AG09319 (cell line): ENCODE results near the gene RGPD8.

Source experiments
- DNase-seq: peaks from one replicate; pipeline ENCODE4 v3.0.0-alpha.2; 2010; ENCODE audit warnings: low read depth; ENCODE audit errors: extremely low read depth
- CTCF ChIP-seq: IDR thresholded peaks from 2 replicates; pipeline ENCODE4 v1.5.1; 2011; ENCODE audit warnings: low read depth, mild to moderate bottlenecking, inconsistent platforms, low read length, moderate library complexity

RGPD8 gene

GRCh38 chr2:112476434-112476833 lies 43.0 kb upstream of the RGPD8 start:
- no peak for DNase-seq
- no peak for TF ChIP-seq CTCF

- no peak for TF ChIP-seq CTCF
- no peak for DNase-seq
These were observed 41.5 kb upstream of the RGPD8 start for GRCh38 chr2:112474844-112475486.

GRCh38 chr2:112472547-112473263 lies 39.3 kb upstream of the RGPD8 start:
- DNase-seq, result no peak
- TF ChIP-seq CTCF, result no peak

GRCh38 chr2:112465382-112465781 lies 31.9 kb upstream of the RGPD8 start:
- no peak for DNase-seq
- no peak; the same call in none of the 2 replicates for TF ChIP-seq CTCF

- no peak for TF ChIP-seq CTCF
- no peak for DNase-seq
These were observed 29.8 kb upstream of the RGPD8 start for GRCh38 chr2:112463256-112463655.

GRCh38 chr2:112462178-112462577 lies 28.7 kb upstream of the RGPD8 start:
- no peak for DNase-seq
- TF ChIP-seq CTCF, result no peak

- TF ChIP-seq CTCF, result no peak
- no peak for DNase-seq
These were observed 25.9 kb upstream of the RGPD8 start for GRCh38 chr2:112459372-112459771.
